ENCODE measurements around the gene SAMM50. TPM values are rescaled to one million over a fixed set of nuclear protein-coding genes. Genes with fewer than 3 reads are reported as not detected.

Gene SAMM50
- total RNA-seq, 2 donors from 2014 or later = 40.7 to 49.5 TPM

GRCh38 chr22:44031158-44031952 lies 76.1 kb downstream of the SAMM50 start:
- Histone ChIP-seq H3K27me3 (no peaks in the 10 kb centered on the region), H3K4me1 (no peaks in the 10 kb centered on the region), H3K9ac (ENCODE audit: low read depth in 2 of 2, low read length in 2 of 2) (no peak overlapping the region), H3K36me3 (no peaks in the 10 kb centered on the region), H3K4me3 (no peak overlapping the region), H3K27ac (no peak overlapping the region), H3K9me3 (no peaks in the 10 kb centered on the region)
- TF ChIP-seq CTCF (IDR thresholded peaks at IDR 0.05) = no peak
- no peak for DNase-seq
- intact Hi-C loops (cut with DNase I) = no loop called here

- Histone ChIP-seq H3K27me3 (no peaks in the 10 kb centered on the region), H3K4me3 (no peak overlapping the region), H3K9me3 (no peaks in the 10 kb centered on the region), H3K9ac (ENCODE audit: low read depth in 2 of 2, low read length in 2 of 2) (no peak overlapping the region), H3K27ac (no peak overlapping the region), H3K36me3 (no peaks in the 10 kb centered on the region), H3K4me1 (no peaks in the 10 kb centered on the region)
- intact Hi-C loops (cut with DNase I) = no loop called here
- no peak for TF ChIP-seq CTCF (IDR thresholded peaks at IDR 0.05)
- no peak for DNase-seq
Observed at GRCh38 chr22:44032126-44032730, 77.0 kb downstream of the SAMM50 start.

GRCh38 chr22:44033287-44033686 lies 78.0 kb downstream of the SAMM50 start:
- no peak overlapping the region for H3K27ac ChIP-seq
- intact Hi-C loops (cut with DNase I) = no loop called here

GRCh38 chr22:44033694-44034093 lies 78.5 kb downstream of the SAMM50 start:
- Histone ChIP-seq H3K27ac (no peak overlapping the region), H3K27me3 (no peaks in the 10 kb centered on the region), H3K4me3 (no peak overlapping the region), H3K9me3 (no peaks in the 10 kb centered on the region), H3K4me1 (no peaks in the 10 kb centered on the region), H3K9ac (ENCODE audit: low read depth in 2 of 2, low read length in 2 of 2) (no peak overlapping the region), H3K36me3 (no peaks in the 10 kb centered on the region)
- DNase-seq = no peak
- intact Hi-C loops (cut with DNase I) = no loop called here
- no peak for TF ChIP-seq CTCF (IDR thresholded peaks at IDR 0.05)

More at GRCh38 chr22:44033287-44033686, 78.0 kb downstream of the SAMM50 start:
- Histone ChIP-seq H3K9ac (ENCODE audit: low read depth in 2 of 2, low read length in 2 of 2) (no peak overlapping the region), H3K27me3 (no peaks in the 10 kb centered on the region), H3K4me1 (no peaks in the 10 kb centered on the region), H3K9me3 (no peaks in the 10 kb centered on the region), H3K36me3 (no peaks in the 10 kb centered on the region), H3K4me3 (no peak overlapping the region)
- TF ChIP-seq CTCF (IDR thresholded peaks at IDR 0.05) = no peak
- no peak for DNase-seq

- Histone ChIP-seq H3K36me3 (no peaks in the 10 kb centered on the region), H3K4me1 (no peaks in the 10 kb centered on the region), H3K9me3 (no peaks in the 10 kb centered on the region), H3K9ac (ENCODE audit: low read depth in 2 of 2, low read length in 2 of 2) (peak overlapping the region in 1 of 2 donors; percentile 19), H3K27me3 (no peaks in the 10 kb centered on the region), H3K27ac (no peak overlapping the region), H3K4me3 (no peak overlapping the region)
- no peak for TF ChIP-seq CTCF (IDR thresholded peaks at IDR 0.05)
- DNase-seq = no peak
- intact Hi-C loops (cut with DNase I) = no loop called here
Observed at GRCh38 chr22:44037519-44038375, 82.5 kb downstream of the SAMM50 start.
